ENCODE data around the gene ARHGAP8. TPM values are rescaled to one million over a fixed set of nuclear protein-coding genes. Genes with fewer than 3 reads are reported as not detected.
"Not testable (repeated sequence)": the region's sequence is repeated elsewhere in the genome, so short reads cannot be mapped to it uniquely, and the experiment has no call there.

Gene ARHGAP8
- total RNA-seq, 1 donor from 2014 or later: 1.4 TPM

DNA sequence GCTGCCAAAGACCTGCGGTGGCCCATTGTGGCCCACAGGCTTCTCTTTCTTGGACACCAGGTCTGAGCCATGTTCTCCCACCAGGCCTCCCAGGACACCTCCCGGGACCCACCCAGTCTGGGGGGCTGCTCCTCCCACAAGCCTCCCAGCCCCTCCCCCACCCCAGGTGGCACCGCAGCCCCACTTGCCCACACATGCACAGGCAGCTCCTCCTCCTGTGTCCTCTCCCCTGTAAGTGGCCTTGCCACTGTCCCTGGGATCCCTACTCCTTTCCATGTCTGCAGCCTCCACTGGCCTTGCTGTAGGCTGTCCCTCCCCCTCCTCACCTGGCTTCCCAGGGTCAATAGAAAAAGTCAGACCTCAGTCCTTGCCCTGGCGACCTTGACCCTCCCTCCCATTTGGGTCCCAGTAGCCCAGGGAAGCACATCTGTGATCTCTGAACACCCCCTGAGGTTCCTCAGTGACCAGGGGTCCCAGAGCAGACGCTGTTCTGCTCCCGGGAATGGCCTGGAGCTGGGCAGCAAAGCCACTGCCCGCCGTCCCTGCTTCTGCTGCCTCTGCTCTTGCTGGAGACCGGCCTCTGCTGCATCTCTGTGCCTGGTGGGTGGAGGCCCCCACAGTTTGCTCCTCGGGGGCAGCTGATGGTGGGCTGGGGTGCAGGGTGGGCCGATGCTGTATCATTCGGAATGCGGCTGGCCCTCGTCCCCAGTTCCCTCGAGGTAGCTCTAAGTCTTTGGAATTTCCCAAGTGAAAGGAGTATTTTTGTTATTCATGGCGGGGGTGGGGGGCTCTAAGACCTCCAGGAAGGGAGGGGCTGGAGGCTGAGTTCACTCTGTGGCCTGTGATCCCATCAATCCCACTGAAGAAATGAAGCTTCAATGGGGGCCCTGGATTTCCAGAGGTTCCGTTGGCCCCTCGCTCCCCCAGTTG, 43.6 kb downstream of the ARHGAP8 start:
- H3K36me3 Mint-ChIP-seq (ENCODE audit: low read depth): no peaks in the 10 kb centered on the region
- no peaks in the 10 kb centered on the region for H3K4me1 Mint-ChIP-seq (ENCODE audit: low read depth)
- no peak for DNase-seq (ENCODE audit: low spot score)
- no peaks in the 10 kb centered on the region for H3K27me3 Mint-ChIP-seq (ENCODE audit: insufficient read depth)
- no peak overlapping the region for H3K4me3 Mint-ChIP-seq
- intact Hi-C loops (cut with micrococcal nuclease): no loop called here
- H3K27ac Mint-ChIP-seq: no peak overlapping the region
- no peaks in the 10 kb centered on the region for H3K9me3 Mint-ChIP-seq

GRCh38 chr22:44797181-44797725, 44.9 kb downstream of the ARHGAP8 start:
- Mint-ChIP-seq H3K9me3 (no peaks in the 10 kb centered on the region), H3K4me3 (no peak overlapping the region), H3K27me3 (ENCODE audit: insufficient read depth) (no peaks in the 10 kb centered on the region), H3K4me1 (ENCODE audit: low read depth) (no peaks in the 10 kb centered on the region), H3K27ac (no peak overlapping the region), H3K36me3 (ENCODE audit: low read depth) (no peaks in the 10 kb centered on the region)
- no peak for DNase-seq (ENCODE audit: low spot score)
- intact Hi-C loops (cut with micrococcal nuclease): no loop called here

GRCh38 chr22:44799077-44799945, 46.9 kb downstream of the ARHGAP8 start:
- Mint-ChIP-seq H3K4me3 (no peak overlapping the region), H3K36me3 (ENCODE audit: low read depth) (no peaks in the 10 kb centered on the region), H3K27ac (no peak overlapping the region), H3K27me3 (ENCODE audit: insufficient read depth) (peaks cover 2% of the 10 kb centered on the region), H3K9me3 (no peaks in the 10 kb centered on the region), H3K4me1 (ENCODE audit: low read depth) (no peaks in the 10 kb centered on the region)
- DNase-seq (ENCODE audit: low spot score): no peak
- intact Hi-C loops (cut with micrococcal nuclease): no loop called here

GRCh38 chr22:44799946-44800634, 47.7 kb downstream of the ARHGAP8 start:
- H3K4me3 Mint-ChIP-seq; H3K27me3 Mint-ChIP-seq (ENCODE audit: insufficient read depth); DNase-seq (ENCODE audit: low spot score); H3K9me3 Mint-ChIP-seq; H3K27ac Mint-ChIP-seq; H3K4me1 Mint-ChIP-seq (ENCODE audit: low read depth); intact Hi-C loops (cut with micrococcal nuclease); H3K36me3 Mint-ChIP-seq (ENCODE audit: low read depth): not testable (repeated sequence)

GRCh38 chr22:44801476-44801875, 49.1 kb downstream of the ARHGAP8 start:
- no peaks in the 10 kb centered on the region for H3K9me3 Mint-ChIP-seq

GRCh38 chr22:44802071-44802700, 49.8 kb downstream of the ARHGAP8 start:
- H3K9me3 Mint-ChIP-seq: no peaks in the 10 kb centered on the region
- DNase-seq (ENCODE audit: low spot score): no peak
- H3K27me3 Mint-ChIP-seq (ENCODE audit: insufficient read depth): peaks cover 2% of the 10 kb centered on the region
- no peak overlapping the region for H3K27ac Mint-ChIP-seq
- intact Hi-C loops (cut with micrococcal nuclease): no loop called here
- H3K36me3 Mint-ChIP-seq (ENCODE audit: low read depth): no peaks in the 10 kb centered on the region
- H3K4me3 Mint-ChIP-seq: no peak overlapping the region
- no peaks in the 10 kb centered on the region for H3K4me1 Mint-ChIP-seq (ENCODE audit: low read depth)

More at GRCh38 chr22:44801476-44801875, 49.1 kb downstream of the ARHGAP8 start:
- intact Hi-C loops (cut with micrococcal nuclease): no loop called here
- Mint-ChIP-seq H3K4me3 (no peak overlapping the region), H3K36me3 (ENCODE audit: low read depth) (no peaks in the 10 kb centered on the region), H3K27ac (no peak overlapping the region), H3K4me1 (ENCODE audit: low read depth) (no peaks in the 10 kb centered on the region), H3K27me3 (ENCODE audit: insufficient read depth) (peaks cover 2% of the 10 kb centered on the region)
- no peak for DNase-seq (ENCODE audit: low spot score)

DNA sequence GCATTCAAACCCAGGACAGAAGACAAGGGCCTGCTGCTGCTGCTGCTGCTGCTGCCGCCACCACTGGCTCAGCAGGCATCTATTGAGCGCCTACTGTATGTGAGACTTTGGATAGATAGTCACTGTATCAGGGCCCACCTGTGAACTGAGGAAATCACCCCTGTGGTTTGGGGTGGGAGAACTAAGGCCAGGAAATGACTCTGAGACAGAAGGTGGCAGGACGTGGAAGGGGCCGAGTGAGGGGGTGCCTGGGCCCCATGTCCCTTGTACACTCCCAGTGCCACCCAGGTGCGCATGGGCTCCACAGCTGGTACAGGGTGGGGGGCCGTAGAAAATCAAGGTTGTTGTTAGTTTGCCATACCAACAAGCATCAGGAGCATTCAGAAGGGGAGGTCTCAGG, 50.6 kb downstream of the ARHGAP8 start:
- DNase-seq (ENCODE audit: low spot score): no peak
- Mint-ChIP-seq H3K4me1 (ENCODE audit: low read depth) (no peaks in the 10 kb centered on the region), H3K36me3 (ENCODE audit: low read depth) (no peaks in the 10 kb centered on the region), H3K27ac (no peak overlapping the region), H3K27me3 (ENCODE audit: insufficient read depth) (peaks cover 2% of the 10 kb centered on the region), H3K4me3 (no peak overlapping the region), H3K9me3 (no peaks in the 10 kb centered on the region)
- intact Hi-C loops (cut with micrococcal nuclease): no loop called here

GRCh38 chr22:44804327-44804726, 52.0 kb downstream of the ARHGAP8 start:
- Mint-ChIP-seq H3K9me3 (no peaks in the 10 kb centered on the region), H3K4me1 (ENCODE audit: low read depth) (no peaks in the 10 kb centered on the region), H3K36me3 (ENCODE audit: low read depth) (no peaks in the 10 kb centered on the region), H3K4me3 (no peak overlapping the region), H3K27ac (no peak overlapping the region), H3K27me3 (ENCODE audit: insufficient read depth) (peaks cover 2% of the 10 kb centered on the region)
- DNase-seq (ENCODE audit: low spot score): no peak
- intact Hi-C loops (cut with micrococcal nuclease): no loop called here

GRCh38 chr22:44805711-44806110, 53.3 kb downstream of the ARHGAP8 start:
- Mint-ChIP-seq H3K36me3 (ENCODE audit: low read depth) (no peaks in the 10 kb centered on the region), H3K27me3 (ENCODE audit: insufficient read depth) (peaks cover 2% of the 10 kb centered on the region), H3K27ac (no peak overlapping the region), H3K9me3 (no peaks in the 10 kb centered on the region), H3K4me3 (no peak overlapping the region), H3K4me1 (ENCODE audit: low read depth) (no peaks in the 10 kb centered on the region)
- no peak for DNase-seq (ENCODE audit: low spot score)
- intact Hi-C loops (cut with micrococcal nuclease): no loop called here

DNA sequence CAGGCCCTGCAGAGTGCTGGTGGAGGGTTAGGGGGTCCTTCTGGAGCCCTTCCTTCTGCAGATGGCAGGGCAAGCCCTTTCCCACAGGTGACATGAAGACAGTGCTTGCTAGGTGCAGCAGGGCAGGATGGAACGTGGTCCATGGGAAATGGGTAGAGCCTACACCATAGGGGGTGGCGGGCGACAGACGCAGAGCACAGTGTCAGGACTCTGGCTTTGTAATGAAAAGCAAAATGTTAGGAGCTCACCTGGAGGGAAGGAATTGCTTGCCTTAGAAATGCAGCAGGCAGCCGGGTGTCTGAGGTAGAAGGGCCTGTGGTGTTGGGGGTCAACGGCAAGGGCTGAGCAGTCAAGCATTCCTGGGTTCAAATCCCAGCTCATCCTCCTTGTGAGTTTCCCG, 54.9 kb downstream of the ARHGAP8 start:
- H3K4me1 Mint-ChIP-seq (ENCODE audit: low read depth): no peaks in the 10 kb centered on the region
- DNase-seq (ENCODE audit: low spot score): no peak
- intact Hi-C loops (cut with micrococcal nuclease): no loop called here
- H3K27me3 Mint-ChIP-seq (ENCODE audit: insufficient read depth): peaks cover 2% of the 10 kb centered on the region
- no peaks in the 10 kb centered on the region for H3K9me3 Mint-ChIP-seq
- H3K27ac Mint-ChIP-seq: no peak overlapping the region
- H3K36me3 Mint-ChIP-seq (ENCODE audit: low read depth): no peaks in the 10 kb centered on the region
- H3K4me3 Mint-ChIP-seq: no peak overlapping the region

DNA sequence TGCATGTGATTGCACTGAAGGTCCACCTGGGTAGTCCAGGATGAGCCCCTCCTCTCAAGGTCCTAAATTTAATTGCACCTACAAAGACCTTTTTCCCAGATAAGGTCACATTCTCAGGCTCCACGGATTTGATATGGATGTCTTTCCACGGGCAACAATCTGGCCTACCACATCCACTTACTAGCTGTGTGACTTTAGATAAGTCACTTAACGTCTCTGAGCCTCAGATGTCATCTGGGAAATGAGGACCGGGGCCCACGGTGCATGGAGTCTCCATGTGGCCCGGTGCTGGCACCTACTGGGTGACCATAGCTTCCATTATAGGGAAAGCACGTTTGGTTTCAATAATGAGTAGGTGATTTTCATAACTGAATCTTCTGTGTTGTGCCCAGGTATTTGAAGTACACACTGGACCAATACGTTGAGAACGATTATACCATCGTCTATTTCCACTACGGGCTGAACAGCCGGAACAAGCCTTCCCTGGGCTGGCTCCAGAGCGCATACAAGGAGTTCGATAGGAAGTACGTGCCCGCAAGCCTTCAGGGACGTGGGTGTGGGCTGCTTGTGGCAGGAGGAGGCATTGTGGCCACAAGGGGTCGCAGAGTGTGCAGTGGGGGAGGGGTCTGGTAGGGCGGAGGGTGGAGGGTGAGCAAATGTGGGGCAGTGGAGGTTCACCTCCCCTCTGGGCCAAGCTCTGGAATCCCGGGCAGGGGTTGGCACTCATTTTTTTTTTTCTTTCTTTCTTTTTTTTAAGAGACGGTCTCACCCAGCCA, 55.7 kb downstream of the ARHGAP8 start:
- H3K27me3 Mint-ChIP-seq (ENCODE audit: insufficient read depth): peaks cover 2% of the 10 kb centered on the region
- H3K27ac Mint-ChIP-seq: no peak overlapping the region
- H3K9me3 Mint-ChIP-seq: no peaks in the 10 kb centered on the region
- no peaks in the 10 kb centered on the region for H3K4me1 Mint-ChIP-seq (ENCODE audit: low read depth)
- no peak for DNase-seq (ENCODE audit: low spot score)
- no peaks in the 10 kb centered on the region for H3K36me3 Mint-ChIP-seq (ENCODE audit: low read depth)
- intact Hi-C loops (cut with micrococcal nuclease): no loop called here
- H3K4me3 Mint-ChIP-seq: no peak overlapping the region

GRCh38 chr22:44809456-44809855, 57.1 kb downstream of the ARHGAP8 start:
- Mint-ChIP-seq H3K27ac (no peak overlapping the region), H3K4me3 (no peak overlapping the region), H3K36me3 (ENCODE audit: low read depth) (no peaks in the 10 kb centered on the region), H3K9me3 (no peaks in the 10 kb centered on the region), H3K27me3 (ENCODE audit: insufficient read depth) (no peaks in the 10 kb centered on the region), H3K4me1 (ENCODE audit: low read depth) (no peaks in the 10 kb centered on the region)
- DNase-seq (ENCODE audit: low spot score): no peak
- intact Hi-C loops (cut with micrococcal nuclease): no loop called here
